HFFc6 (cell line): Measurements from ENCODE around the gene AKAP10. TPM values are rescaled to one million over a fixed set of nuclear protein-coding genes. Genes with fewer than 3 reads are reported as not detected.

ENCODE experiments used
- DNase-seq: peaks from one replicate; pipeline ENCODE4 v3.0.0-alpha.2; 2018
- H3K27ac Mint-ChIP-seq: 2 replicates; pipeline ENCODE4 v1.8.0; 2020; ENCODE audit warnings: mild to moderate bottlenecking, mixed read lengths
- H3K27me3 Mint-ChIP-seq: 2 replicates; pipeline ENCODE4 v1.8.0; 2021; ENCODE audit warnings: mild to moderate bottlenecking, moderate library complexity, mixed read lengths; ENCODE audit not compliant: insufficient read depth
- H3K36me3 Mint-ChIP-seq: 2 replicates; pipeline ENCODE4 v1.8.0; 2021; ENCODE audit warnings: low read depth, mixed read lengths
- H3K4me1 Mint-ChIP-seq: 2 replicates; pipeline ENCODE4 v1.8.0; 2020; ENCODE audit warnings: low read depth, mixed read lengths
- H3K4me3 Mint-ChIP-seq: 2 replicates; pipeline ENCODE4 v1.8.0; 2020; ENCODE audit warnings: mild to moderate bottlenecking, moderate library complexity, mixed read lengths
- H3K9me3 Mint-ChIP-seq: 2 replicates; pipeline ENCODE4 v1.8.0; 2020; ENCODE audit warnings: mild to moderate bottlenecking, mixed read lengths
- CTCF ChIP-seq: fragments of 200-600 bp; sonication (generic); IDR thresholded peaks from 2 replicates; pipeline ENCODE4 v1.5.0; 2021; ENCODE audit warnings: antibody characterized with exemption, mild to moderate bottlenecking
- total RNA-seq, 6 experiments: library from RNA; stranded (reverse); fragmentation: NEBNext Ultra II Directional; extraction: Animal tissue kit (Norgen Biotek cat#: 25700); gene quantifications; 2 replicates in 1 of 6; 3 replicates in 5 of 6; pipeline ENCODE4 v1.2.3, GENCODE V29; 2021

Gene AKAP10
- total RNA-seq, 6 experiments from 2014 or later: 23.3 to 31.3 (median 27.0) TPM

- Mint-ChIP-seq H3K9me3 (no peaks in the 10 kb centered on the region), H3K4me1 (peaks cover 21% of the 10 kb centered on the region), H3K27me3 (no peaks in the 10 kb centered on the region; the same call in 1 of the 2 replicates), H3K27ac (peak overlapping the region; percentile 42), H3K36me3 (peaks cover 25% of the 10 kb centered on the region), H3K4me3 (no peak overlapping the region)
- TF ChIP-seq CTCF: no peak
- no peak for DNase-seq
Measured at GRCh38 chr17:19915245-19915978, 62.2 kb downstream of the AKAP10 start.

DNA sequence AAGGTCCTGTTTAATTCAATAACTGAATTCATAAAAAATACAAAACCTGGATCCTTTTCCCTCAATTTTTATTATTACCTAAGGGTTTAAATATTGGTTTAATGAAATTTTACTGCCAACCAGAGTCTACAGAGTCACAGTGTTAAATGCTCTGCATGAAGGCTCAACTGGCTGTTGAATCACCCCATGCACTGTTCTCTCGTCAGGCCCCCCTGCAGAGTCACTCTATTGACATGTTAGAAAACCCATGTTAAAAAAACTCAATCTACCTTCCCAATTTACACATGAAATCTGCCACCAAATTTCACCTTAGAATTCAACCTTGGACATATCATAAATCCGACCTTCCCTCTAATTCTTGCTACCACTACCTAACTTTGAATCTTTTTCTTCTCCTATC, 66.6 kb downstream of the AKAP10 start:
- no peaks in the 10 kb centered on the region for H3K9me3 Mint-ChIP-seq
- TF ChIP-seq CTCF: no peak

DNA sequence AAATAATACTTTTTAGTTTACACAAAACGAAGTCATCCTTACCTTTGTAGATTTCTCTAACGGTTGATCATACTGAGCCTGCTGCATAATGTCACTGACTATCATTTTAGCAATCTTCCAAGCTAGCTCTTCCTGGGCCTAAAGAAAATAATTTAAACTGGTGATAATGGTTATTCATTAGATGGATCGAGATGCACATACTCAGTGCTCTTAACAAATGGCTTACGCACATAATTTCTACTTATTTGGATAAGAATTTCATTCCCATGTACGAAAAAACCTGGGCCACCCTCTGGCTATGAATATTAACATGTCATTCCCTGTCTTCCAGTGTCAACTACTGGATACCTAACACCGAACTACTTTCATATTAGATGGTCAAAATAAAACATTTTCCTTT, 68.5 kb downstream of the AKAP10 start:
- H3K27me3 Mint-ChIP-seq: no peaks in the 10 kb centered on the region; the same call in 1 of the 2 replicates
- no peak overlapping the region for H3K4me3 Mint-ChIP-seq
- H3K27ac Mint-ChIP-seq: no peak overlapping the region
- DNase-seq: no peak
- no peak for TF ChIP-seq CTCF
- peaks cover 11% of the 10 kb centered on the region for H3K4me1 Mint-ChIP-seq
- H3K9me3 Mint-ChIP-seq: no peaks in the 10 kb centered on the region
- H3K36me3 Mint-ChIP-seq: peaks cover 15% of the 10 kb centered on the region

More for the DNA sequence above, 66.6 kb downstream of the AKAP10 start:
- H3K27me3 Mint-ChIP-seq: no peaks in the 10 kb centered on the region; the same call in 1 of the 2 replicates
- H3K27ac Mint-ChIP-seq: no peak overlapping the region
- DNase-seq: no peak
- H3K36me3 Mint-ChIP-seq: peaks cover 24% of the 10 kb centered on the region
- peaks cover 16% of the 10 kb centered on the region for H3K4me1 Mint-ChIP-seq
- no peak overlapping the region for H3K4me3 Mint-ChIP-seq

DNA sequence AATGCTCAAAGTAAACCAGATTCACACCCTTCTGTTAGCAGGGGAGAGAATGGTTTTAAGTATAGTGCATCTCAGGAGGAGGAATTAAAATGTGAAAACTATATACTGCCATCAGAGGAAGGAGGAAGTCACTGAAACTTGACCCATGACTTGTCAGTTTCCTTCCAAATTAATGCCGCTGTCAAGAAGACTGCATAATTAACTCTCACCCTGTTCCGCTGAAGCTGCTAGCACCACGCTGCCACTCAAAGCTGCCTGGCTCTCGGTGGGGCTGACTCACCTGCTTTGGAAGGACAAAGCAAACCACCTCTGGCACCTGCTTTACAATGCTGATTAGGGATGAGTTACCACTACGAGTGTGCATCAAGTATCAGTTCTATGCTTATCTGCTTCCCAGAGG, 72.1 kb downstream of the AKAP10 start:
- Mint-ChIP-seq H3K4me1 (peaks cover 22% of the 10 kb centered on the region), H3K9me3 (no peaks in the 10 kb centered on the region), H3K4me3 (no peak overlapping the region), H3K27me3 (no peaks in the 10 kb centered on the region; the same call in 1 of the 2 replicates), H3K27ac (peak overlapping the region; percentile 16; the same call in 1 of the 2 replicates), H3K36me3 (peaks cover 15% of the 10 kb centered on the region)
- DNase-seq: no peak
- no peak for TF ChIP-seq CTCF

- TF ChIP-seq CTCF: no peak
- peaks cover 15% of the 10 kb centered on the region for H3K36me3 Mint-ChIP-seq
- DNase-seq: no peak
- no peaks in the 10 kb centered on the region for H3K9me3 Mint-ChIP-seq
- no peak overlapping the region for H3K27ac Mint-ChIP-seq
- H3K4me1 Mint-ChIP-seq: peaks cover 22% of the 10 kb centered on the region
- no peak overlapping the region for H3K4me3 Mint-ChIP-seq
- H3K27me3 Mint-ChIP-seq: no peaks in the 10 kb centered on the region; the same call in 1 of the 2 replicates
Measured at GRCh38 chr17:19904924-19905323, 72.7 kb downstream of the AKAP10 start.
